Tibial nerve (tissue), 4 donors: ENCODE data around the gene HECTD4.

Source experiments
- CTCF ChIP-seq, 5 experiments: fragments of 200-600 bp in 3 of 5; fragments of 450-650 bp in 2 of 5; sonication (generic) in 3 of 5; IDR thresholded peaks; one replicate each; pipeline ENCODE4 v1.5.1; 2016 to 2019; ENCODE audit warnings: antibody characterized with exemption in 5 of 5, mild to moderate bottlenecking in 3 of 5, moderate library complexity in 2 of 5
- EP300 ChIP-seq, 2 donors: sonication (generic); formaldehyde crosslinking; IDR thresholded peaks; one replicate each; pipeline ENCODE4 v1.6.1; 2017; ENCODE audit warnings: antibody characterized with exemption in 2 of 2, mild to moderate bottlenecking in 1 of 2

DNA sequence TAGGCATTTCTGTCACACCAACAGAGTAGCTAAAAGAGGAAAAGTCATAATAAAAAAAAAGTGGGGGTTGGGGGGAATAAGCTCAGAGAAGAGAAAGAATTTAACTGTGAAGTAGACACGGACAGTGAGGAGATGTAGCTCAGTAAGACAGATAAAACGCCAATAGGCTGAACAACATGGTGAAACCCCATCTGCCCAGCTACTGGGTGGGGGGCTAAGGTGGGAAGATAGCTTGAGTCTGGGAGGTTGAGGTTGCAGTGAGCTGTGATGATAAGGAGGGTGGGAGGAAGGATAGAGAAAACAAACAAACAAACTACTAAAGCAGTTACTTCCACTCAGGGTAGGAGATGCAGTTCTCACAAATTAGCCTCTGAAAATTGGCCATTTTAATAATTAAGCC is 25.0 kb downstream of the HECTD4 start:
- TF ChIP-seq CTCF (IDR thresholded peaks at IDR 0.05) (no peak), EP300 (IDR thresholded peaks at IDR 0.05) (no peak)
